Esophagus squamous epithelium (tissue), 5 donors: ENCODE results near the gene ZNF567. TPM values are rescaled to one million over a fixed set of nuclear protein-coding genes. Genes with fewer than 3 reads are reported as not detected.

Experiments
- DNase-seq: peaks from one replicate; lab custom pipeline; 2025; lab: John Stamatoyannopoulos, UW
- H3K27ac ChIP-seq, 4 donors: fragments of 200-600 bp; sonication (generic); one replicate each; pipeline ENCODE4 v1.5.1; 2016 to 2019; ENCODE audit warnings: mild to moderate bottlenecking in 1 of 4
- H3K27me3 ChIP-seq, 4 donors: fragments of 200-600 bp; sonication (generic); 1 replicate in 3 of 4; 2 replicates in 1 of 4; pipeline versions ENCODE4 v1.5.1 to v1.6.0; 2017 to 2021; ENCODE audit warnings: antibody characterized with exemption in 1 of 4
- H3K36me3 ChIP-seq, 3 donors: fragments of 200-600 bp; sonication (generic); one replicate each; pipeline ENCODE4 v1.5.1; 2016 to 2019
- H3K4me1 ChIP-seq, 3 donors: fragments of 200-600 bp; sonication (generic); one replicate each; pipeline ENCODE4 v1.5.1; 2017 to 2019
- H3K4me3 ChIP-seq, 4 donors: fragments of 200-600 bp; sonication (generic); 1 replicate in 3 of 4; 2 replicates in 1 of 4; pipeline ENCODE4 v1.5.1; 2016 to 2019; ENCODE audit warnings: mild to moderate bottlenecking in 2 of 4, moderate library complexity in 1 of 4
- H3K9me3 ChIP-seq, 3 donors: fragments of 200-600 bp; sonication (generic); one replicate each; pipeline ENCODE4 v1.5.1; 2016 to 2019
- POLR2A ChIP-seq, 4 donors: fragments of 450-650 bp; IDR thresholded peaks; one replicate each; pipeline ENCODE4 v1.6.1; 2017; ENCODE audit warnings: antibody characterized with exemption in 4 of 4, mild to moderate bottlenecking in 4 of 4, moderate library complexity in 3 of 4
- WGBS, 2 donors: methylation state at CpG; one replicate each; pipeline ENCODE4 v1.1.5; 2018; 5-methylcytosine and 5-hydroxymethylcytosine counted together
- intact Hi-C: fragments of 100-400 bp; cut with DNase I; formaldehyde crosslinking; loops from one replicate; pipeline ENCODE4 v1.15.0; 2022
- total RNA-seq, 4 donors: library from RNA; depleted of rRNA; stranded (reverse); fragments of >200 nt; gene quantifications; one replicate each; pipeline ENCODE4 v1.1.0, GENCODE V29; 2016
- TF ChIP-seq, protein P1 (sequence below), 6 experiments: fragments of 450-650 bp in 4 of 6; fragments of 200-600 bp in 2 of 6; sonication (generic) in 2 of 6; IDR thresholded peaks; one replicate each; pipeline ENCODE4 v1.5.1; 2016 to 2019; ENCODE audit warnings: antibody characterized with exemption in 6 of 6, mild to moderate bottlenecking in 4 of 6, moderate library complexity in 4 of 6
- donor health status: DM: yes; HTN: yes; CAD: no.

Gene ZNF567
- total RNA-seq, 4 donors from 2014 or later = 2.2 to 6.7 (median 3.1) TPM

DNA sequence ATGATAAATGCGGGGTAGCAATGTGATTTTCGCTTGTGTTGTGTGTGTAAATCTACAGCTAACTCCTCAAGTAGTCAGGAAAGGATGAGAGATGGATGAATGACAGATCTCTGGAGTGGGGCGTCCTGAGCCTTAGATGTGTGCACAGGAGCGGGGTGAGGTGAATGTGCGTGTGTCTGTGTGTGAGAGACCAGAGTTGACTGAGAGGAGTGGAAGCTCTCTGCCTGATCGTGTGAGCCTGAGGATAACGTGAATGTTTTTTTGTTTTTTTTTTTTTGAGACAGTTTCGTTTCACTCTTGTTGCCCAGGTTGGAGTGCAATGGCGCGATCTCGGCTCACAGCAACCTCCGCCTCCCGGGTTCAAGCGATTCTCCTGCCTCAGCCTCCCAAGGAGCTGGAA is 21.6 kb upstream of the ZNF567 start:
- H3K36me3 ChIP-seq = peaks cover 0 to 44% (median 4%) of the 10 kb centered on the region in 3 donors

GRCh38 chr19:36668646-36669045 is 18.8 kb upstream of the ZNF567 start:
- Histone ChIP-seq H3K27me3 (no peaks in the 10 kb centered on the region), H3K4me3 (no peak overlapping the region), H3K4me1 (peaks cover 7 to 24% (median 7%) of the 10 kb centered on the region in 3 donors), H3K9me3 (peaks cover 0 to 52% (median 0%) of the 10 kb centered on the region in 3 donors), H3K36me3 (peaks cover 0 to 40% (median 0%) of the 10 kb centered on the region in 3 donors), H3K27ac (no peak overlapping the region)
- intact Hi-C loops = no loop called here
- DNase-seq = no peak
- TF ChIP-seq, protein P1, sequence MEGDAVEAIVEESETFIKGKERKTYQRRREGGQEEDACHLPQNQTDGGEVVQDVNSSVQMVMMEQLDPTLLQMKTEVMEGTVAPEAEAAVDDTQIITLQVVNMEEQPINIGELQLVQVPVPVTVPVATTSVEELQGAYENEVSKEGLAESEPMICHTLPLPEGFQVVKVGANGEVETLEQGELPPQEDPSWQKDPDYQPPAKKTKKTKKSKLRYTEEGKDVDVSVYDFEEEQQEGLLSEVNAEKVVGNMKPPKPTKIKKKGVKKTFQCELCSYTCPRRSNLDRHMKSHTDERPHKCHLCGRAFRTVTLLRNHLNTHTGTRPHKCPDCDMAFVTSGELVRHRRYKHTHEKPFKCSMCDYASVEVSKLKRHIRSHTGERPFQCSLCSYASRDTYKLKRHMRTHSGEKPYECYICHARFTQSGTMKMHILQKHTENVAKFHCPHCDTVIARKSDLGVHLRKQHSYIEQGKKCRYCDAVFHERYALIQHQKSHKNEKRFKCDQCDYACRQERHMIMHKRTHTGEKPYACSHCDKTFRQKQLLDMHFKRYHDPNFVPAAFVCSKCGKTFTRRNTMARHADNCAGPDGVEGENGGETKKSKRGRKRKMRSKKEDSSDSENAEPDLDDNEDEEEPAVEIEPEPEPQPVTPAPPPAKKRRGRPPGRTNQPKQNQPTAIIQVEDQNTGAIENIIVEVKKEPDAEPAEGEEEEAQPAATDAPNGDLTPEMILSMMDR (IDR thresholded peaks at IDR 0.05) = no peak
- no peak for TF ChIP-seq POLR2A (IDR thresholded peaks at IDR 0.05)
- WGBS, 2 donors = 83 to 88% methylated on average over 2 of the region's 2 CpGs

More for the DNA sequence above, 21.6 kb upstream of the ZNF567 start:
- no peaks in the 10 kb centered on the region for H3K27me3 ChIP-seq
- H3K9me3 ChIP-seq = peaks cover 0 to 48% (median 3%) of the 10 kb centered on the region in 3 donors
- H3K4me3 ChIP-seq = peak overlapping the region; percentile 38 to 83 (median 69)
- H3K4me1 ChIP-seq = peaks cover 7 to 24% (median 7%) of the 10 kb centered on the region in 3 donors
- intact Hi-C loops = no loop called here
- 67 to 70% methylated on average over 13 to 14 of the region's 14 CpGs for WGBS, 2 donors
- DNase-seq = no peak
- H3K27ac ChIP-seq = peak overlapping the region in 2 of 4 donors; percentile 67 to 83
- TF ChIP-seq POLR2A (IDR thresholded peaks at IDR 0.05) = no peak
- TF ChIP-seq, protein P1 (IDR thresholded peaks at IDR 0.05) = no peak

- Histone ChIP-seq H3K4me1 (peaks cover 0 to 12% (median 0%) of the 10 kb centered on the region in 3 donors), H3K4me3 (no peak overlapping the region), H3K27ac (no peak overlapping the region), H3K36me3 (peaks cover 0 to 45% (median 0%) of the 10 kb centered on the region in 3 donors), H3K27me3 (no peaks in the 10 kb centered on the region), H3K9me3 (peaks cover 0 to 71% (median 7%) of the 10 kb centered on the region in 3 donors)
- no peak for TF ChIP-seq POLR2A (IDR thresholded peaks at IDR 0.05)
- TF ChIP-seq, protein P1 (IDR thresholded peaks at IDR 0.05) = no peak
- intact Hi-C loops = no loop called here
- 94 to 100% methylated on average over 1 of the region's 1 CpG for WGBS, 2 donors
- DNase-seq = no peak
Observed at GRCh38 chr19:36672368-36672767, 15.0 kb upstream of the ZNF567 start.

GRCh38 chr19:36674201-36674600 is 13.2 kb upstream of the ZNF567 start:
- Histone ChIP-seq H3K27ac (no peak overlapping the region), H3K36me3 (peaks cover 0 to 63% (median 0%) of the 10 kb centered on the region in 3 donors), H3K9me3 (peaks cover 0 to 89% (median 11%) of the 10 kb centered on the region in 3 donors), H3K4me1 (no peaks in the 10 kb centered on the region), H3K4me3 (no peak overlapping the region), H3K27me3 (no peaks in the 10 kb centered on the region)
- 94 to 97% methylated on average over 2 of the region's 2 CpGs for WGBS, 2 donors
- no peak for DNase-seq
- intact Hi-C loops = no loop called here
- TF ChIP-seq, protein P1 (IDR thresholded peaks at IDR 0.05) = no peak
- TF ChIP-seq POLR2A (IDR thresholded peaks at IDR 0.05) = no peak

DNA sequence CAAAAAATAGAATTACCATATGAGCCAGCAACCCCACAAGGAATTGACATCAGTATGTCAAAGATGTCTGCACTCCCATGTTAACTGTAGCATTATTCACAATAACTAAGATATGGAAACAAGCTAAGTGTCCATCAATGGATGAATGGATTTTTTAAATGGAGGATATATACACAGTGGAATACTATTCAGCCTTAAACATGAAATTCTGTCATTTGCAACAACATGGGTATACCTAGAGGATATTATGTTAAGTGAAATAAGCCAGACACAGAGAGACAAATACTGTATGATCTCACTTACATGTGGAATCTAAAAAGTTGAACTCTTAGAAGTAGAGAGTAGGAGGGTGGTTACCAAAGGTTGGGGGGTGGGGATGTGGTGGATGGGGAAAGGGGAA is 8.0 kb upstream of the ZNF567 start:
- H3K27ac ChIP-seq = no peak overlapping the region
- H3K4me3 ChIP-seq = no peak overlapping the region
- intact Hi-C loops = no loop called here
- no peaks in the 10 kb centered on the region for H3K4me1 ChIP-seq
- no peak for TF ChIP-seq POLR2A (IDR thresholded peaks at IDR 0.05)
- TF ChIP-seq, protein P1 (IDR thresholded peaks at IDR 0.05) = no peak
- DNase-seq = no peak
- H3K27me3 ChIP-seq = no peaks in the 10 kb centered on the region
- H3K9me3 ChIP-seq = peaks cover 0 to 82% (median 12%) of the 10 kb centered on the region in 3 donors
- H3K36me3 ChIP-seq = peaks cover 0 to 81% (median 0%) of the 10 kb centered on the region in 3 donors
